ENCODE results near the gene AXIN1.
"Not testable (repeated sequence)": the region's sequence is repeated elsewhere in the genome, so short reads cannot be mapped to it uniquely, and the experiment has no call there.

Gene AXIN1

GRCh38 chr16:353404-354290 is 1.1 kb upstream of the AXIN1 start:
- DNase-seq (ENCODE audit: low read depth): no peak

- DNase-seq (ENCODE audit: low read depth): peak; percentile 22
These were observed 561 bp downstream of the AXIN1 start for GRCh38 chr16:351804-352520.

GRCh38 chr16:350203-350602 is 2.3 kb downstream of the AXIN1 start:
- DNase-seq (ENCODE audit: low read depth): no peak

GRCh38 chr16:349211-349610 is 3.3 kb downstream of the AXIN1 start:
- DNase-seq (ENCODE audit: low read depth): no peak

- DNase-seq (ENCODE audit: low read depth): not testable (repeated sequence)
These were observed 4.0 kb downstream of the AXIN1 start for GRCh38 chr16:348495-348894.

- no peak for DNase-seq (ENCODE audit: low read depth)
These were observed 5.3 kb downstream of the AXIN1 start for GRCh38 chr16:347203-347602.

- no peak for DNase-seq (ENCODE audit: low read depth)
These were observed 5.9 kb downstream of the AXIN1 start for GRCh38 chr16:346587-346986.

- DNase-seq (ENCODE audit: low read depth): no peak
These were observed 6.8 kb downstream of the AXIN1 start for GRCh38 chr16:345772-346171.

- no peak for DNase-seq (ENCODE audit: low read depth)
These were observed 9.9 kb downstream of the AXIN1 start for GRCh38 chr16:342455-343213.

GRCh38 chr16:341974-342336 is 10.6 kb downstream of the AXIN1 start:
- not testable (repeated sequence) for DNase-seq (ENCODE audit: low read depth)

- DNase-seq (ENCODE audit: low read depth): not testable (repeated sequence)
These were observed 11.2 kb downstream of the AXIN1 start for GRCh38 chr16:341095-341973.

GRCh38 chr16:340370-341091 is 12.0 kb downstream of the AXIN1 start:
- no peak for DNase-seq (ENCODE audit: low read depth)

- no peak for DNase-seq (ENCODE audit: low read depth)
These were observed 12.8 kb downstream of the AXIN1 start for GRCh38 chr16:339680-340079.

- no peak for DNase-seq (ENCODE audit: low read depth)
These were observed 14.4 kb downstream of the AXIN1 start for GRCh38 chr16:337975-338575.

GRCh38 chr16:337437-337836 is 15.1 kb downstream of the AXIN1 start:
- no peak for DNase-seq (ENCODE audit: low read depth)

- no peak for DNase-seq (ENCODE audit: low read depth)
These were observed 16.3 kb downstream of the AXIN1 start for GRCh38 chr16:336269-336668.

- DNase-seq (ENCODE audit: low read depth): not testable (repeated sequence)
These were observed 17.5 kb downstream of the AXIN1 start for GRCh38 chr16:334861-335632.

- DNase-seq (ENCODE audit: low read depth): not testable (repeated sequence)
These were observed 18.2 kb downstream of the AXIN1 start for GRCh38 chr16:334164-334832.

Data from activated T-helper 9 cell treated with anti-CD3 and anti-CD28 coated beads, Interleukin-2, amount 50 U/mL, for 16 hours (primary cell).